Measurements from ENCODE around the gene FGF22. TPM values are rescaled to one million over a fixed set of nuclear protein-coding genes. Genes with fewer than 3 reads are reported as not detected.

FGF22 gene
- total RNA-seq, 2 experiments from 2014 or later, result 0.48 TPM; not detected in 1

DNA sequence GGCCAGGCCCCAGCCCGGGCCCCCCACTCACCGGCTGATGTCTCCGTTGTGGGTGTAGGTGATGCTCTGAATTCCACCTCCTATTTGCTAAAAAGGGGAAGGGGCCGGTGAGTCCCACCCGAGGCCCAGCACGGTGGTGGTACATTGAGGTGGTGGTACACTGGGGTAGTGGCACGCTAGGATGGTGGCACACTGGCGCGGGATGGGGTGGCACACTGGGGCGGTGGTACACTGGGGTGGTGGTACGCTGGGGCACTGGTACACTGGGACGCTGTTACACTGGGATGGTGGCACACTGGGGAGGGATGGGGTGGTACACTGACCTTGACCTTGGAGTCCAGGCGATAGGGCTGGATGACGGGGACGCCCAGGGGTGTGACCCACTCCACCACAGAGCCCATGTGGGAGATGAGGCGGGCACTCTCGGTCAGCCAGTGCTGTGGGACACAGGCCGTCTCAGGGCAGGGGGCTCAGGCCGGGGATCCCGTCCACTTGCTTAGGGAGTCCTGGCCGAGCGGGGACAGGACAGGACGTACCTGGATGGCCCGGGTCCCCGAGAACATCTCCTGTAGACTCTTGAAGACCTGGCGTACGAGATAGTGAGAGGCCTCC lies 20.9 kb upstream of the FGF22 start:
- peaks cover 55% of the 10 kb centered on the region for H3K36me3 ChIP-seq (ENCODE audit: insufficient read depth, low read length)
- CTCF ChIA-PET (ENCODE audit: unreplicated experiment), result no interaction called here

DNA sequence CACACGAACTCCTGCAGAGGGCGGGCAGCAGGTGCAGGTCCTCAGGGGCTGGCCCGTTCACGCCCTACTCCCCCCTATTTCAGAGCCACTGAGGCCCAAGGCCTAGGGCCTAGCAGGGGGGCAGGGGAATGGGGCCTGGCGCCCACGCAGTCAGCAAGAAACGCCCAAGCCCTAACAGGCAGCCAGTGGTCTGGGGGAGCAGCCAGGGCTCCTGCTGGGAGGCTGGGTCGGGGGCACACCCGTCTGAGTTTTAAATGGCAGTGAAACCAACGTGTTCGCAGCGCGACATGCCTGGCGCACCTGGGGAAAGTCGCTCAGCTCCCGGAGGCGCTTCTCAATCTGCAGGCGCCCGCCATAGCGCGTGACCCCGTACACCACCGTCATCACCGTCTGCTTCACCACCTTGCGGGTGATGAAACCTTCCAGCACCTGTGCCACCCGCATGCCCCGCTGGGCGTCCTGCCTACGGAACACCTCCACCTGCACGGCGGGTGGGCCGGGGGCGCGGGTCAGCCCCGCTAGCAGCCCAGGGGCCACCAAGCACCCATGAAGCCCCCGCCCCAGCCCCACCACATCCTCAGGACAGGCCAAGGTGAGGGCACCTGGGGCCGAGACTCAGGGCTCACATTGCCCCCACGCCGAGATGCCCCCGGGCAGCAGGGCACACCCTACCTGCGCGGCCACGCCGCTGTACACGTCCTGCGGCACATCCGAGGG lies 20.2 kb upstream of the FGF22 start:
- Histone ChIP-seq H4K20me1 (ENCODE audit: insufficient read depth, low read length) (no peaks in the 10 kb centered on the region), H2AFZ (ENCODE audit: low read length) (no peak overlapping the region), H3K79me2 (ENCODE audit: insufficient read depth, low read depth, low read length) (no peaks in the 10 kb centered on the region), H3K9me3 (ENCODE audit: low read length) (no peaks in the 10 kb centered on the region), H3K4me3 (ENCODE audit: low read depth, low read length, poor library complexity, severe bottlenecking) (no peak overlapping the region), H3K4me1 (ENCODE audit: insufficient read depth, low read length, poor library complexity, severe bottlenecking) (no peaks in the 10 kb centered on the region), H3K36me3 (ENCODE audit: insufficient read depth, low read length) (peaks cover 55% of the 10 kb centered on the region), H3K27ac (ENCODE audit: low read depth, low read length, poor library complexity, severe bottlenecking) (no peak overlapping the region), H3K4me2 (ENCODE audit: low read length) (no peak overlapping the region), H3K9me2 (ENCODE audit: insufficient read depth, low read length) (no peaks in the 10 kb centered on the region)
- DNase-seq (ENCODE audit: low spot score), result no peak
- POLR2A ChIA-PET, result no interaction called here
- intact Hi-C loops (cut with micrococcal nuclease; ENCODE audit: unreplicated experiment), result no loop called here
- no TSS peak for BruUV-seq (replicated peaks)
- no peak for TF ChIP-seq EZH2phosphoT487 (IDR thresholded peaks at IDR 0.05; ENCODE audit: borderline replicate concordance, low read depth, low read length)
- TF ChIP-seq CTCF (conservative IDR thresholded peaks at IDR 0.05; ENCODE audit: low read length), result no peak
- CTCF ChIA-PET (ENCODE audit: unreplicated experiment), result no interaction called here

More for the DNA sequence above, 20.9 kb upstream of the FGF22 start:
- no peak for DNase-seq (ENCODE audit: low spot score)
- TF ChIP-seq CTCF (conservative IDR thresholded peaks at IDR 0.05; ENCODE audit: low read length), result no peak
- TF ChIP-seq EZH2phosphoT487 (IDR thresholded peaks at IDR 0.05; ENCODE audit: borderline replicate concordance, low read depth, low read length), result no peak
- no peaks in the 10 kb centered on the region for H3K79me2 ChIP-seq (ENCODE audit: insufficient read depth, low read depth, low read length)
- BruUV-seq (replicated peaks), result no TSS peak
- no peak overlapping the region for H3K4me3 ChIP-seq (ENCODE audit: low read depth, low read length, poor library complexity, severe bottlenecking)
- H3K27ac ChIP-seq (ENCODE audit: low read depth, low read length, poor library complexity, severe bottlenecking), result no peak overlapping the region
- no peaks in the 10 kb centered on the region for H3K9me2 ChIP-seq (ENCODE audit: insufficient read depth, low read length)
- intact Hi-C loops (cut with micrococcal nuclease; ENCODE audit: unreplicated experiment), result no loop called here
- no peak overlapping the region for H3K4me2 ChIP-seq (ENCODE audit: low read length)
- no peaks in the 10 kb centered on the region for H3K4me1 ChIP-seq (ENCODE audit: insufficient read depth, low read length, poor library complexity, severe bottlenecking)
- POLR2A ChIA-PET, result no interaction called here
- no peaks in the 10 kb centered on the region for H4K20me1 ChIP-seq (ENCODE audit: insufficient read depth, low read length)
- H2AFZ ChIP-seq (ENCODE audit: low read length), result no peak overlapping the region
- no peaks in the 10 kb centered on the region for H3K9me3 ChIP-seq (ENCODE audit: low read length)

Data from OCI-LY7 (cell line).